A673 (cell line): Measurements from ENCODE around the gene ROGDI.

Source experiments
- CTCF ChIP-seq: fragments of 300-800, 200-600 bp; sonication (generic); conservative IDR thresholded peaks from 2 replicates; pipeline ENCODE4 v1.5.1; 2017; ENCODE audit warnings: low read depth, mild to moderate bottlenecking, antibody characterized with exemption, low read length, moderate library complexity, mixed read lengths
- EZH2 ChIP-seq: fragments of 200-600 bp; sonication (generic); IDR thresholded peaks from 2 replicates; pipeline ENCODE4 v1.6.1; 2017; ENCODE audit warnings: borderline replicate concordance, low read depth, mild to moderate bottlenecking, mixed read lengths, antibody characterized with exemption, low read length; ENCODE audit not compliant: poor library complexity, severe bottlenecking

GRCh38 chr16:4747906-4748681 lies 54.3 kb downstream of the ROGDI start:
- no peak for TF ChIP-seq CTCF
- TF ChIP-seq EZH2 = no peak
